Upper lobe of right lung (tissue), 1 donor: ENCODE results near the gene CCR3. TPM values are rescaled to one million over a fixed set of nuclear protein-coding genes. Genes with fewer than 3 reads are reported as not detected.

Experiments
- ATAC-seq: fragments of 200-7000 bp; cut with Tn5 transposase; one replicate; pipeline ENCODE4 v1.9.1; 2020; ENCODE audit warnings: mild to moderate bottlenecking, moderate library complexity
- DNase-seq: peaks from one replicate; pipeline ENCODE4 v3.0.0-alpha.2; 2020
- H3K27ac ChIP-seq: fragments of 200-600 bp; one replicate; pipeline ENCODE4 v1.8.0; 2022
- H3K27me3 ChIP-seq: fragments of 200-600 bp; one replicate; pipeline ENCODE4 v1.8.0; 2022; ENCODE audit warnings: mild to moderate bottlenecking
- H3K36me3 ChIP-seq: fragments of 200-600 bp; one replicate; pipeline ENCODE4 v1.8.0; 2022
- H3K4me1 ChIP-seq: fragments of 200-600 bp; one replicate; pipeline ENCODE4 v1.8.0; 2022
- H3K4me3 ChIP-seq: fragments of 200-600 bp; one replicate; pipeline ENCODE4 v1.8.0; 2022; ENCODE audit warnings: mild to moderate bottlenecking
- H3K9me3 ChIP-seq: fragments of 200-600 bp; one replicate; pipeline ENCODE4 v1.8.0; 2022
- CTCF ChIP-seq: fragments of 200-600 bp; IDR thresholded peaks from one replicate; pipeline ENCODE4 v1.8.0; 2022; ENCODE audit warnings: antibody characterized with exemption
- intact Hi-C: fragments of 100-400 bp; cut with DNase I; formaldehyde crosslinking; loops from one replicate; pipeline ENCODE4 v1.11.0; 2022
- total RNA-seq: library from RNA; stranded (reverse); fragmentation: NEBNext Ultra II Directional; extraction: Animal tissue kit (Norgen Biotek cat#: 25700); gene quantifications from one replicate; pipeline ENCODE4 v1.2.1, GENCODE V29; 2021
- donor health status: DM: no; HTN: yes; CAD: no; lungs with severe emphysema.

The CCR3 gene
- total RNA-seq, 1 donor from 2014 or later = 0.43 TPM

GRCh38 chr3:46300461-46300789 lies 58.2 kb downstream of the CCR3 start:
- DNase-seq (no peak), ATAC-seq (no peak)
- Histone ChIP-seq H3K27me3 (no peaks in the 10 kb centered on the region), H3K9me3 (no peaks in the 10 kb centered on the region), H3K27ac (peak overlapping the region; percentile 60), H3K4me3 (no peak overlapping the region), H3K36me3 (no peaks in the 10 kb centered on the region), H3K4me1 (peaks cover 20% of the 10 kb centered on the region)
- TF ChIP-seq CTCF = no peak
- intact Hi-C loops = no loop called here

- no peak for TF ChIP-seq CTCF
- Histone ChIP-seq H3K27me3 (no peaks in the 10 kb centered on the region), H3K4me3 (no peak overlapping the region), H3K27ac (peak overlapping the region; percentile 60), H3K9me3 (no peaks in the 10 kb centered on the region), H3K36me3 (no peaks in the 10 kb centered on the region), H3K4me1 (peaks cover 20% of the 10 kb centered on the region)
- ATAC-seq (peak; percentile 74), DNase-seq (no peak)
- intact Hi-C loops = no loop called here
Observed at GRCh38 chr3:46301122-46301835, 59.0 kb downstream of the CCR3 start.

- Histone ChIP-seq H3K27ac (no peak overlapping the region), H3K27me3 (no peaks in the 10 kb centered on the region), H3K4me1 (peaks cover 14% of the 10 kb centered on the region), H3K9me3 (no peaks in the 10 kb centered on the region), H3K36me3 (no peaks in the 10 kb centered on the region), H3K4me3 (no peak overlapping the region)
- intact Hi-C loops = no loop called here
- no peak for DNase-seq
- ATAC-seq = no peak
- TF ChIP-seq CTCF = no peak
Observed at GRCh38 chr3:46303240-46303639, 61.0 kb downstream of the CCR3 start.

GRCh38 chr3:46304739-46305138 lies 62.5 kb downstream of the CCR3 start:
- H3K36me3 ChIP-seq = no peaks in the 10 kb centered on the region
- intact Hi-C loops = no loop called here
- no peak for ATAC-seq
- H3K9me3 ChIP-seq = no peaks in the 10 kb centered on the region
- H3K27me3 ChIP-seq = no peaks in the 10 kb centered on the region
- no peak for TF ChIP-seq CTCF
- no peak overlapping the region for H3K27ac ChIP-seq
- DNase-seq = no peak
- peaks cover 6% of the 10 kb centered on the region for H3K4me1 ChIP-seq
- no peak overlapping the region for H3K4me3 ChIP-seq

- H3K4me1 ChIP-seq = peaks cover 14% of the 10 kb centered on the region
- H3K27ac ChIP-seq = peak overlapping the region; percentile 11
- no peak overlapping the region for H3K4me3 ChIP-seq
- no peaks in the 10 kb centered on the region for H3K36me3 ChIP-seq
- no peaks in the 10 kb centered on the region for H3K27me3 ChIP-seq
- TF ChIP-seq CTCF = no peak
- H3K9me3 ChIP-seq = no peaks in the 10 kb centered on the region
- intact Hi-C loops = no loop called here
- DNase-seq (no peak), ATAC-seq (peak; percentile 93)
Observed at GRCh38 chr3:46312991-46313390, 70.7 kb downstream of the CCR3 start.

GRCh38 chr3:46314517-46314916 lies 72.3 kb downstream of the CCR3 start:
- Histone ChIP-seq H3K4me1 (peaks cover 14% of the 10 kb centered on the region), H3K27me3 (no peaks in the 10 kb centered on the region), H3K9me3 (no peaks in the 10 kb centered on the region), H3K27ac (no peak overlapping the region), H3K36me3 (no peaks in the 10 kb centered on the region), H3K4me3 (no peak overlapping the region)
- intact Hi-C loops = no loop called here
- DNase-seq = no peak
- TF ChIP-seq CTCF = no peak
- no peak for ATAC-seq
